GM18517 (cell line): ENCODE data around the gene GPR152.

Source experiments
- ATAC-seq: cut with Tn5 transposase; IDR thresholded peaks from one replicate; pipeline ENCODE4 v1.9.1; 2021; ENCODE audit warnings: mild to moderate bottlenecking, moderate library complexity; ENCODE audit not compliant: unreplicated experiment

The GPR152 gene

GRCh38 chr11:67442504-67443404, 9.8 kb downstream of the GPR152 start:
- no peak for ATAC-seq

- no peak for ATAC-seq
These were observed 10.7 kb downstream of the GPR152 start for GRCh38 chr11:67441731-67442351.

- ATAC-seq, result no peak
These were observed 11.4 kb downstream of the GPR152 start for GRCh38 chr11:67441098-67441563.

GRCh38 chr11:67440229-67441097, 12.1 kb downstream of the GPR152 start:
- no peak for ATAC-seq

GRCh38 chr11:67439321-67440228, 13.0 kb downstream of the GPR152 start:
- ATAC-seq, result no peak

GRCh38 chr11:67438158-67438902, 14.2 kb downstream of the GPR152 start:
- ATAC-seq, result no peak

GRCh38 chr11:67437809-67438157, 14.7 kb downstream of the GPR152 start:
- ATAC-seq, result no peak

- ATAC-seq, result no peak
These were observed 15.3 kb downstream of the GPR152 start, which contains the start of gene PTPRCAP for GRCh38 chr11:67437082-67437808. TSS of gene PTPRCAP (minus strand) at chr11:67437682. CDS start at chr11:67437619, 63 bp downstream.

DNA sequence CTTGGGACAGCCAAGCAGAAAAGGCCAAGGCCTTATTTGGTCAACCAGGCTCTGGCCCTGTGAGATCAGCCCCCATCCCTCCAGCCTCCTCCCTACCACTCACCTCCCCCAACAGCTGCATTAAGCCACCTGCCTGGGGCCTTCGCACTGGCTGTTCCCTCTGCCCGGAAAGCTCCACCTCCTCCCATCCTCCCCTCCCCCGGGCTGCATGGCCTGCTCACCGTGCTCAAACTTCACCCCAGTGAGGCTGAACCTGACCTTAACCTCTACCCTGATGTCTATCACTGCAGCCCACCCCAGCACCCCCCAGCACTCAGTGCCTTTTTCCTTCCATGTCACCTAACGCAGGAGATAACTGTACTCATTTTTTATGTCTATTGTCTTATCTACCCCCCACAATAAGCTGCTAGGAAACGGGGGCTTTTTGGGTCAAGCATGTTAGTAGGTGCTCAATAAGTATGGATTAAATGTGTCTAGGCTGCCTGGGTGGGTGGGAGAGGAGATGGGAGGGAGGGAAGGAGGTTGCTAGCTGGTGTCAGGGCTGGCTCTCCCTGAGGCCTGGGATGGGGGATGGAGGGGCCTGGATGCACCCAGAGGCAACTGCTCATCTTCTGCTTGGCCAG, 16.0 kb downstream of the GPR152 start:
- peak; percentile 51 for ATAC-seq

DNA sequence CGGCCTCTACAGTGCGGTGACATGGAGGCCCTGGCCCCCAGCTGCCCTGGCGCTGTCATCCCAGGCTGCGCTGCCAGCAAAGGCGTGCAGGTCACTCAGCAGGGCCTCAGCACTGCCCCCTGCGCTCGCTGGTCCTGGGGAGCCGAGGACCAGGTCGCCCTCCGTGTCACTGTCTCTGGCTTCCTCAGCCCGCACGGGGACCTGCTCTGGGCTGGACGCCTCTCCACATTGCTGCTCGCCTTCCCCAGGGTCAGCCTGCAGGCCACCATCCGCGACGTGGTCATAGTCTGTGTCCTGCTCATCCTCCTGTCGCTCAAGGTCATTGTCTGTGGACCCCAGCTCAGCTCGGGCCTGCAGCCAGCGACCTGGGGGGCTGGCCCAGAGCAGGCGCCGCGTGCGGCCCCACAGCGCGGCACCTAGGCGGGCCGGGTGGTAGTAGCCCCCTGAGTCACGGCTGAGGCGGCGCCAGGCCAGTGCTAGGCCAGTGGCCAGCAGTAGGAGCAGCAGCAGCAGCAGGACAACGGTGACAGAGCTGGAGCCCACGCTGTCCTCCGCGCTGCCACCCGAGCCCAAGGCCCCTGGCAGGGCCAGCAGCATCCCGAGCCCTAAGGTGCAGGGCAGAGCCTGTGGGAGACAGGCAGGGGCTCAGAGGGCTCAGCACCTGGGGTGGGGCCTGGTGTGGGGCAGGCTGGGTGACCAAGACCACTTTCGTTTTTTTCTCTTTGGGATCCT, 16.6 kb downstream of the GPR152 start:
- ATAC-seq, result no peak

DNA sequence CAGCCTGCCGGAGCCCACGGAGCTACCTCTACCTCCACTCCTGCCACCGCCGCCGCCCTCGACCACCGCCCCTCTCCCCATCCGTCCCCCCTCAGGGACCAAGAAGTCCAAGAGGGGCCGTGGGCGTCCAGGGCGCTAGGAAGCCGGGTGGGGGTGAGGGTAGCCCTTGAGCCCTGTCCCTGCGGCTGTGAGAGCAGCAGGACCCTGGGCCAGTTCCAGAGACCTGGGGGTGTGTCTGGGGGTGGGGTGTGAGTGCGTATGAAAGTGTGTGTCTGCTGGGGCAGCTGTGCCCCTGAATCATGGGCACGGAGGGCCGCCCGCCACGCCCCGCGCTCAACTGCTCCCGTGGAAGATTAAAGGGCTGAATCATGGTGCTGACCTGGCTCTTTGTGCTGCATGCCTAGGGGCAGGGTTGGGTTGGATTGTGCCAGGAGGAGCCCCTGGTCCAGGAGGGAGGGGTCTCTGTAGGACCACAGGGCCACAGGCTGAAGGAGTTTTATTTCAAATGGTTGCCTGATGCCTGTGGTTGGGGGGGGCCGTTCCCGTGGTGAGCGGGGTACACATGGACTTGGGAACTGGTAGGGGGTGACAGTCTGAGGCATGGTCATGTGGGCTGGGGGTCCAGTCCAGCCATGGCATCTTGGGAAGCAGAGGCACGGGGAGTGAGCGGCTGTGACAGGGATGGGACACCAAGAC, 17.4 kb downstream of the GPR152 start:
- no peak for ATAC-seq

DNA sequence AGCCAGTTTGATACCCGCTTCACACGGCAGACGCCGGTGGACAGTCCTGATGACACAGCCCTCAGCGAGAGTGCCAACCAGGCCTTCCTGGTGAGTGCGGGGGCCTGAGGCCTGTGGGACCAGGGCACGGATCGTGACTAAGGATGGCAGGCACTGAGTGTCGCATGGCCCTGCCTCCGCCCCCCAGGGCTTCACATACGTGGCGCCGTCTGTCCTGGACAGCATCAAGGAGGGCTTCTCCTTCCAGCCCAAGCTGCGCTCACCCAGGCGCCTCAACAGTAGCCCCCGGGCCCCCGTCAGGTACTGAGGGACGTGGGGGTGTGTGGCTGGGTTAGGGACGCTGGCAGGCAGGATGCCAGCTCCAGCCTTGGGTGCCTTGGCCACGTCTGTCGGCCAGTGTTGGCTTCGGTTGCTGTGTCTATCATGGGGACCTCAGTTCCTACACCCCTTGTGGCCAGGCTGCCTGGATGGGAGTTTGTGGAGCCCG, 18.1 kb downstream of the GPR152 start:
- ATAC-seq, result no peak

- ATAC-seq, result no peak
These were observed 18.8 kb downstream of the GPR152 start for GRCh38 chr11:67433536-67434394.

- ATAC-seq, result no peak
These were observed 19.7 kb downstream of the GPR152 start for GRCh38 chr11:67432655-67433349.
